Neutrophil (primary cell): ENCODE measurements around the gene MARK4.

Source experiments
- H3K27ac ChIP-seq: fragments of 200-600 bp; sonication (generic); 2 replicates; pipeline ENCODE4 v1.5.1; 2016; ENCODE audit warnings: mild to moderate bottlenecking, moderate library complexity
- H3K27me3 ChIP-seq: fragments of 200-600 bp; sonication (generic); 2 replicates; pipeline ENCODE4 v1.6.0; 2016; ENCODE audit warnings: mild to moderate bottlenecking
- H3K36me3 ChIP-seq: fragments of 200-600 bp; sonication (generic); 2 replicates; pipeline ENCODE4 v1.5.1; 2017
- H3K4me1 ChIP-seq, 2 experiments: fragments of 200-600 bp in 1 of 2; sonication (generic) in 1 of 2; 1 replicate in 1 of 2; 2 replicates in 1 of 2; pipeline versions ENCODE4 v1.5.1 to v1.6.1; 2013 to 2016; ENCODE audit warnings: low read depth in 1 of 2, low read length in 1 of 2, mild to moderate bottlenecking in 1 of 2, moderate library complexity in 1 of 2; ENCODE audit not compliant: control insufficient read depth in 1 of 2, insufficient read depth in 1 of 2
- H3K4me3 ChIP-seq, 2 experiments: fragments of 200-600 bp in 1 of 2; sonication (generic) in 1 of 2; 1 replicate in 1 of 2; 2 replicates in 1 of 2; pipeline ENCODE4 v1.5.1; 2013 to 2016; ENCODE audit warnings: low read depth in 1 of 2, low read length in 1 of 2, mild to moderate bottlenecking in 1 of 2, moderate library complexity in 1 of 2
- H3K9me3 ChIP-seq: fragments of 200-600 bp; sonication (generic); 2 replicates; pipeline ENCODE4 v1.5.1; 2016
- TF ChIP-seq, protein P1 (sequence below): fragments of 200-600 bp; sonication (generic); IDR thresholded peaks from 2 replicates; pipeline ENCODE4 v1.5.1; 2016; ENCODE audit warnings: antibody characterized with exemption

Gene MARK4

DNA sequence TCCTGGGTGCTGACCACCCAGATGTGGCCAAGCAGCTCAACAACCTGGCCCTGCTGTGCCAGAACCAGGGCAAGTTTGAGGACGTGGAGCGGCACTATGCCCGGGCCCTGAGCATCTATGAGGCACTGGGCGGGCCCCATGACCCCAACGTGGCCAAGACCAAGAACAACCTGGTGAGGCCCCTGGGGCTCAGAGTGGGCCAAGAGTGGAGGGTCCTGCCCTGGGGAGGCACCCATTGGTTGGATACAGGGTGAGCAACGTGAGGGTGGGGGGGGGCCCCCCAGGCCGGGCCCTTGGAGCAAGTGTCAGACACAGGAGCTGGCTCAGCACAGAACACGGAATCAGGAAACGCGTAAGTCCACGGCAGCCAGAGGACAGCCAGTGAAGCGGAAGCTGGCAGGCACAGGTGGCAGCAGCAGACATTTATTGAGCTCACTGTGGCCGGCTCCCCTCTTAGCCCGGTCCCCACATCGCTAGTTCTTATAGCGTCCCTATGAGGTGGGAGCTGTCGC lies 98.4 kb downstream of the MARK4 start:
- Histone ChIP-seq H3K36me3 (peaks cover 23% of the 10 kb centered on the region), H3K27me3 (peaks cover 36% of the 10 kb centered on the region), H3K9me3 (no peaks in the 10 kb centered on the region), H3K4me3 (no peak overlapping the region), H3K27ac (no peak overlapping the region), H3K4me1 (no peaks in the 10 kb centered on the region)
- TF ChIP-seq, protein P1, sequence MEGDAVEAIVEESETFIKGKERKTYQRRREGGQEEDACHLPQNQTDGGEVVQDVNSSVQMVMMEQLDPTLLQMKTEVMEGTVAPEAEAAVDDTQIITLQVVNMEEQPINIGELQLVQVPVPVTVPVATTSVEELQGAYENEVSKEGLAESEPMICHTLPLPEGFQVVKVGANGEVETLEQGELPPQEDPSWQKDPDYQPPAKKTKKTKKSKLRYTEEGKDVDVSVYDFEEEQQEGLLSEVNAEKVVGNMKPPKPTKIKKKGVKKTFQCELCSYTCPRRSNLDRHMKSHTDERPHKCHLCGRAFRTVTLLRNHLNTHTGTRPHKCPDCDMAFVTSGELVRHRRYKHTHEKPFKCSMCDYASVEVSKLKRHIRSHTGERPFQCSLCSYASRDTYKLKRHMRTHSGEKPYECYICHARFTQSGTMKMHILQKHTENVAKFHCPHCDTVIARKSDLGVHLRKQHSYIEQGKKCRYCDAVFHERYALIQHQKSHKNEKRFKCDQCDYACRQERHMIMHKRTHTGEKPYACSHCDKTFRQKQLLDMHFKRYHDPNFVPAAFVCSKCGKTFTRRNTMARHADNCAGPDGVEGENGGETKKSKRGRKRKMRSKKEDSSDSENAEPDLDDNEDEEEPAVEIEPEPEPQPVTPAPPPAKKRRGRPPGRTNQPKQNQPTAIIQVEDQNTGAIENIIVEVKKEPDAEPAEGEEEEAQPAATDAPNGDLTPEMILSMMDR = no peak

DNA sequence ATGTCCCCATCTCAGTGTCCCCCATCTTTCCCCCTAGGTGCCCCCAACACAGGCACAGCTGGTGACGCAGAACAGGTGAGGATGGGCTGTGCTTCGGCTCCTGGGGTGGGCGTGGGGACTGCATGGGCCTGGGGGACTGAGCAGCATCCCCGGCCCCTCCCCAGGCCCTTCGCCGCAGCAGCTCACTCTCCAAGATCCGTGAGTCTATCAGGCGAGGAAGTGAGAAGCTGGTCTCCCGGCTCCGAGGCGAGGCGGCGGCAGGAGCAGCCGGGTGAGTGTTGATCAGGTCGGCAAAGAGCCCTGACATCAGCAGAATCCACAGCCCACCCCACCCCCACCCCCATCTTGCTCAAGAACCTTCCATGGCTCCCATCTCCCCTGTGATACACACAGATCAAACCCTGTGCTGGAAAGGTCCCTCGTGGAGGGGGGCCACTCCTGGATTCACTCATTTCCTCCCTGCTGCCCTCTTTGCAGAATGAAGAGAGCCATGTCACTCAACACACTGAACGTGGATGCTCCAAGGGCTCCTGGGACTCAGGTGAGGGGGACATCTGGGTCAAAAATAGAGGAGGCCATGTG lies 99.5 kb downstream of the MARK4 start:
- no peak overlapping the region for H3K27ac ChIP-seq
- peaks cover 25% of the 10 kb centered on the region for H3K27me3 ChIP-seq
- TF ChIP-seq, protein P1 = no peak
- peaks cover 26% of the 10 kb centered on the region for H3K36me3 ChIP-seq
- no peak overlapping the region for H3K4me3 ChIP-seq
- H3K4me1 ChIP-seq = no peaks in the 10 kb centered on the region
- H3K9me3 ChIP-seq = no peaks in the 10 kb centered on the region

DNA sequence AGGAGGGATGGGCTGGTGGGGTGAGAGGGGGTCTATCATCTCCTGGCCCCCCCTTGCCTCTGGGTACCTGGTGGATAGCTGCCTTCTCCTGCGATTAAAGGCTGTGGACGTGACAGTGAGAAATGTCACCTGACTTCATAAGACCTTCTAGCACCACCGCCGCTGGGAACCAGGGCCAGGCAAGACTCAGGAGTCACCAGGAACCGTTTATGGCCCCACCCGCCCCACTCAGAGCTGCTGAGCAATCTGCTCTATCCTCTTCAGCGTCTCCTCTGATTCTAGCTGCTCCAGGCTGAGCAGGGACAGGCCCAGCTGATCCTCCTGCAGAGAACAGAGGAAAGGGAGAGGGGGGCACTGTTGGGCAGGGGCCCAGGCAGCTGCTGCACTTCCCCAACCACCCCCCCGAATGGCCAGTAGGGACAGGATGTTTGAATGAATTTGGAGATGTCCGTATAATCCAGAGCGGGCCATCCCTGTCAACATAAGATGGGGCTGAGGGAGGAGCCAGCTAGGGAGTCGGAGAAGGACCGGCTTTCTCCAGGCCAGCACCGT lies 100.4 kb downstream of the MARK4 start:
- Histone ChIP-seq H3K4me3 (no peak overlapping the region), H3K36me3 (peaks cover 26% of the 10 kb centered on the region), H3K4me1 (no peaks in the 10 kb centered on the region), H3K27ac (no peak overlapping the region), H3K9me3 (no peaks in the 10 kb centered on the region), H3K27me3 (peaks cover 16% of the 10 kb centered on the region)
- TF ChIP-seq, protein P1 = no peak

DNA sequence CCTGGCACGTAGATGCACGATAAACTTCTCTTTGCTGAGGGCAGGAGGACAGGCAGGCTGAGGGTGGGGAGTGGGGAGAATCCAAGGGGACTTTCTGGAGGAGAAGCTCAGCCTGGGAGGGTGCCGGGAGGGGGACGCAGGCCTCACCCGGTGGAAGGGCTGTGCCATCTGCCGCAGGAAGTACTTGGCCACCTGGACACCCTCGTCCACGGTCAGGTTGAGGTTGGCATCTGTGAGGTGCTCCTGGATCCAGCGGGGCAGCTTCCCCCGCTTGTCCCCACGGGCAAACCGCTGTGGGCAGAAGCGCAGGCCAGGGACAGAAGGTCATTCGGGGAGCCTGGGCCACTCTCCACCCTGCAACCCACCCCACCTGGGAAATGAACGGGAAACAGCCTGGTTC lies 101.0 kb downstream of the MARK4 start:
- peaks cover 26% of the 10 kb centered on the region for H3K36me3 ChIP-seq
- H3K4me3 ChIP-seq = no peak overlapping the region
- no peak overlapping the region for H3K27ac ChIP-seq
- no peaks in the 10 kb centered on the region for H3K9me3 ChIP-seq
- no peaks in the 10 kb centered on the region for H3K4me1 ChIP-seq
- peaks cover 10% of the 10 kb centered on the region for H3K27me3 ChIP-seq
- TF ChIP-seq, protein P1 = no peak

DNA sequence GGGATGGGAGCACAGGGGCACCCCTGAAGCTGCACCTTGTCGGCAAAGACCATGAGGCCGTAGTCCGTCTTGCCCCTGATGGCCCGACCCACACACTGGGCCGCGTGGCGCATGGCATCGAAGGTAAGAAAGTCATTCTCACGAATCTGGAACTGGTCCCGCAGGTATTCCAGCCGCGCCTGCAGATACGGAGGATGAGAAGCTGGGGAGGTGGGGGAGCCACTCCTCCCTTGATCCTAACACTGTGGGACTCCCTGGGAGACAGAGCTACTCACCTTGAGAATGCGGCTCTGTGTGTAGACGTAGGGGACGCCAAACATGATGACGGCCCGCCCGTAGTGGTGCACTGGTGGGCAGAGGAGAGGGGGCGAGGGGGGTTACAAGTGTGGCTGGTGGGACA lies 101.4 kb downstream of the MARK4 start:
- Histone ChIP-seq H3K4me3 (no peak overlapping the region), H3K36me3 (peaks cover 26% of the 10 kb centered on the region), H3K27ac (no peak overlapping the region), H3K4me1 (no peaks in the 10 kb centered on the region), H3K27me3 (peaks cover 6% of the 10 kb centered on the region), H3K9me3 (no peaks in the 10 kb centered on the region)
- TF ChIP-seq, protein P1 = no peak
